Erythroblast (primary cell): ENCODE measurements around the gene TRIM14.

Experiments used
- GATA1 ChIP-seq: IDR thresholded peaks from 2 replicates; pipeline ENCODE4 v1.6.1; 2011; ENCODE audit warnings: low read depth, mild to moderate bottlenecking, control low read depth, low read length, moderate library complexity
- POLR2A ChIP-seq: IDR thresholded peaks from 2 replicates; pipeline ENCODE4 v1.6.1; 2011; ENCODE audit warnings: mild to moderate bottlenecking, low read length

DNA sequence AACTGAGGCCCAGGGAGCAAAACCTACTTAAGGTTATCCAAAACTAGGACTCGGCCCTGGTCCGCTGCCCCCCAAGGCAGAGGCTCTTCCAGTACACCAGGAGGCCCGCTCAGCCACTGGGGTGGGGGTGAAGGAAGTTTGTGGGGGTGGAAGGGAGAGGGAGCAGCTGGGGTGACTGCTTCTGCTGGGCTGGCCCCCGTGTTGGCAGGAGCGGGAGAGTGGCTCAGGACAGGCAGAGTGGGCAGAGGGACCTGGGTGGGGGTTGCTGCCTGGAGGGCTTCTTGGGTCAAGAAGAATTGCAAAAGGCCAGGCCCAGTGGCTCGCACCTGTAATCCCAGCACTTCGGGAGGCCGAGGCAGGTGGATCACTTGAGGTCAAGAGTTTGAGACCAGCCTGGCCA lies 8.2 kb upstream of the TRIM14 start:
- TF ChIP-seq POLR2A: no peak
- TF ChIP-seq GATA1: no peak
